ENCODE data around the gene CPNE4.

The CPNE4 gene

GRCh38 chr3:131796558-131797198, 238.1 kb downstream of the CPNE4 start:
- no peak for DNase-seq (ENCODE audit: low spot score)

DNA sequence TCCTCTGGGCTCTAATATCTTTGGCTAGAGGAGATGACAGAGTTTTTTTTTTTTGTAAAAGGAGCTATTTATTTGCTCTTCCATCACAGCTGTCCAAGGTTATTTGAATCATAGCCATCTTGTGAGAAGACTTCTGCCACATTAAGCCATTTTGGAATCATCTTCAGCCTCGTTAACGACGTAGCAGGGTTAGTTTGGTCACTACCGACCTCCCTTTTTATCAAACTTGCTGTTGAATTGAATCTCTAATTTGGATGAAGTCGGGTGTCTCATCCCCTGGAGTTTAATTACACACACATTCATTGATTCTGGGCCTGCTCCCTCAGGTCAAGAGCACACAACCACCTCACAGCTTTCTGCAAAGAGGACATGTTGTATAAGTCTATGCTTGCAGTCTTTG, 238.7 kb downstream of the CPNE4 start:
- DNase-seq (ENCODE audit: low spot score), result no peak

DNA sequence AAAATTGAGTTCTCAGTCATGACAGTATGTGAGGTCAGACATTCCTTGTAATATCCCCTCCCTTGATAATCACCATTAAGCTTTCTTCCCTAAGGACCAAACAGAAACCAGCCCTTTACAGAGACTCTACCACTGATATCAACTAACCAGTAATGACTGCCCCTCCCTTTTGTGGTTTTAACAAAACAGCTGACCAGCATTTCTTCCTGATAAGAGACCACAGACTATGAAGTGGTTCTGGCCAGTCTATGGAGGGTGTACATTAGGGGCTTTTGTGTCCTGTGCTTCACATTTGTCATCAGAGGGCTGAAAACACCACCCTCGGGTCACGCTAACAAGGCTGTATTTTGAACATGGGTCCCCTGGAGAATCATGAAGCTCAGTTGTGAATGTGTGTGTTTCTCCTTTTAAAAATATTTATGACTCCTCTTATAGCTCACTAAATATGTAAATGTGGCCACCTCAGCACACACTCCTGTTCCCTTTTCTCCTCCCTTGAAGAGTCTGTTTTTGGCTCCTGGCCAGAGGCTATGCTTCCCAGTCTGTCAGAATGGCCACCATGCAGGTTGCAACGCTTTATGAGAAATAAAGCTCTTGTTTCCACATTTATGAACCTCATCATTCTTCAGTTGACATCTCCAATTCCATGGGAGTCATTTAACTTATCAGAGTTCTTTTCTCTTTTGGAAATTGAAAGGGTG, 239.3 kb downstream of the CPNE4 start:
- DNase-seq (ENCODE audit: low spot score), result peak; percentile 55

- DNase-seq (ENCODE audit: low spot score), result peak; percentile 67
These were observed 239.9 kb downstream of the CPNE4 start for GRCh38 chr3:131794766-131795388.

DNA sequence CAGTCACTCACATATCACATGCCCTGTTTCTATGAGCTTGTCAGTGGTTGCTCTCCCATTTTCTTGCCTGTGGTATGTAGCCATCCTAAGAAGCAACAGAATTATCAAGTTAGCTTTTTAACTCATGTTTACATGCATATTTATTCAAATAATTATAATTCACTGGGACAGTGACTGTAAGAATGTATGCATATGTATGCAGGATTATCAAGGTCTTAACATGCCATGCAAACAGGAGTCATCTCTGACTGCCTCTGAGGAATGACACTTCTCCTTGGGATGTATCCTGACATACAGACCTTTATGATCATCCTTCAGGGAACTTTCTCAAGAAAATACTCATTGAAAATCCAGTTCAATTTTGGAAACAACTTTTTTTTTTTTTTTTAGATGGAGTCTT, 240.9 kb downstream of the CPNE4 start:
- DNase-seq (ENCODE audit: low spot score), result no peak

GRCh38 chr3:131789188-131789587, 245.6 kb downstream of the CPNE4 start:
- DNase-seq (ENCODE audit: low spot score), result no peak

- no peak for DNase-seq (ENCODE audit: low spot score)
These were observed 248.4 kb downstream of the CPNE4 start for GRCh38 chr3:131786386-131786785.

GRCh38 chr3:131782751-131783150, 252.1 kb downstream of the CPNE4 start:
- DNase-seq (ENCODE audit: low spot score), result no peak

DNA sequence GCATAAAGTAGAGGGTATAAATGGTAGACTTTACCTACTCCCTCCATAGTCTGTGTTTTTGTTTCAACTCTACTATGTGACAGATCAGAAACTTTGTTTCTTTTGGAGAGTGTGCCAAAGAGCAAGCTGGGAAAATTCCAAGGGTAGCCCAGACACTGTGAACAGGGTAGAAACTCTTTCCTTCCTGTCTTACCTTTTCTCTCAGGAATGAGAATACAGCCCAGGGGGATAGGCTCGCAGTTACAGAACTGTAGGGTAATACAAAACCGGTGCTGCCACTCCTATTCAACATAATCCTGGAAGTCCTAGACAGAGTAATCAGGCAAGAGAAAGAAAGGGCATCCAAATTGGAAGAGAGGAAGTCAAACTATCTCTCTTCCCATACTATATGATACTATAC, 256.3 kb downstream of the CPNE4 start:
- DNase-seq (ENCODE audit: low spot score), result no peak

DNA sequence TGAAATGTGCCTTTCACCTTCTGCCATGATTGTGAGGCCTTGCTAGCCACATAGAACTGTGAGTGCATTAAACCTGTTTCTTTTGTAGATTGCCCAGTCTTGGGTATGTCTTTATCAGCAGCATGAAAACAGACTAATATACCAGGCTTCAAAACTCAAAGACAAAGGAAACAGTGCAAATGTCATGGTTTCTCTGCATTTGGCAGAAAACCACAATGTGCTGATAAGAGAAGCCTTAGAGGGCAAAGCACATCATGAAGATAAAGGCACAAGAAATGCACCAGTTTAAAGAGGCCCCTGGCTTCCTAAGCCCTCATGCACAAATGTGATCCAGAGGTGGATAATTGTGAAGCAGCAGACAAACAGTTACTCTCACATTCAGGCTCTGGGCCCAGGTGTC, 259.2 kb downstream of the CPNE4 start:
- no peak for DNase-seq (ENCODE audit: low spot score)

DNA sequence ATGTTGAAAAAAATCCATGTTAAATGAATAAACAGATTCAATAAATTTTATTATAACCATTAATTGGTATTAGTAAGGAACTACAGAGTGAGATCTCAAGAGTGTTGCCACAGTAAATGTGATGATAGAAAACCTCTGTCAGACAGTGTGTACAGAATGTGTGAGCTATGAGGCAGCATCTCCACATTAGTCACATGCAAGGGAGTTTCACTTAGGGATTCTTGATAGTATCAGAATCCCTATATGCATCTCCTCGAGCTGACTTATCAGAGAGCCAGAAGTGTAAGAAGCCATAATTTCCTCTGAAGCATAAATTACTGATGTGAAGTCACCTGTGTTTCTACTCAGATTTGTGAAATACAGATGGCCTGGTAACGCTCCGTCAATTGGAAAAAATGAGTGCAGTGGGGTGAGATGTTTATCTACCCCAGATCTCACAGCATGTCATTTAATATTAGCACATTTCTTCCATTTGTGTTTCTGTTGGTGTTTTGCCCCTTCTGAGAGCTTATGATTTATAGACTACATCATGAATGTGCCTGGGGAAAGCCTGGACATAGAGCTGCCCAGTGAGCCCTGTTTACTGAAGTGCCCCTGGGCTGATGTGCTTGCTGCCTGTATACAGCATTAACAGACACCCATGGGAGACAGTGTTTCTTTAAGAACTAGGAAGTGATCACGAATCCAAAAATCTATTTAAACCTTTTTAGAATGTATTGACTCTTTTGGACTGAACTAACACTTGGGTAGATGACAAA, 262.4 kb downstream of the CPNE4 start:
- DNase-seq (ENCODE audit: low spot score), result no peak

GRCh38 chr3:131762981-131763564, 271.7 kb downstream of the CPNE4 start:
- no peak for DNase-seq (ENCODE audit: low spot score)

DNA sequence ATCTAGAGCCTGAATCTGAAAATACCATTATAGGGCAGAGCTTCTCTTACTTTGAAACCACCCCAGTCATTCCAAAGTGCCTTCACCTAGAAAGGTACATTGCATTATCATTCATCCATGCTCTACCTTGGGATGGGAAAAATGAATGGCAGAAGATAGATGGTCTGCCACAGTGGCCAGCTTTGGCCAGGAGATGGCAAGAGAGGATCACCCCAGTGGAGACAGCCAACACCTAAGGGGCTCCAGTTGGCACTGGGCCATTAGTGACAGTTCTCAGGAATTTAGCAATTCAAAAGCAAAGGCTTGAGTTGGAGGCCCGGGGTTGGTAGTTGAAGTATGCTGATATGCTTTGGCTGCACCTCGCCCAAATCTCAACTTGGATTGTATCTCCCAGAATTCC, 278.4 kb downstream of the CPNE4 start:
- DNase-seq (ENCODE audit: low spot score), result no peak

- no peak for DNase-seq (ENCODE audit: low spot score)
These were observed 279.4 kb downstream of the CPNE4 start for GRCh38 chr3:131755380-131755779.

GRCh38 chr3:131750256-131750655, 284.6 kb downstream of the CPNE4 start:
- no peak for DNase-seq (ENCODE audit: low spot score)

DNA sequence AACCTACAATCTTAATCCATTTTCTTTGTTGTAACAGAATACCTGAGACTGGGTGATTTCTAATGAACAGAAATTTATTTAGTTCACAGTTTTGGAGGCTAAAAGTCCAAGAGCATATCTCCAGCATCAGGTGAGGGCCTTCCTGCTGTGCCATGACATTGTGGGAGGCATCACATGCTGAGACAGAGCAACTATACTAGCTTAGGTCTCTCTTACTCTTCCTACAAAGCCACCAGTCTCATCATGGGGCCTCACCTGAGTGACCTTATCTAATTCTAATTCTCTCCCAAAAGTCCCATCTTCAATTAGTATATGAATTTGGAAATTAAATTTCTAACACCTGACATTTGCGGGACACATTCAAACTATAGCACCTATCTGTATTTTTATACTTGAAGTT, 285.0 kb downstream of the CPNE4 start:
- no peak for DNase-seq (ENCODE audit: low spot score)

DNA sequence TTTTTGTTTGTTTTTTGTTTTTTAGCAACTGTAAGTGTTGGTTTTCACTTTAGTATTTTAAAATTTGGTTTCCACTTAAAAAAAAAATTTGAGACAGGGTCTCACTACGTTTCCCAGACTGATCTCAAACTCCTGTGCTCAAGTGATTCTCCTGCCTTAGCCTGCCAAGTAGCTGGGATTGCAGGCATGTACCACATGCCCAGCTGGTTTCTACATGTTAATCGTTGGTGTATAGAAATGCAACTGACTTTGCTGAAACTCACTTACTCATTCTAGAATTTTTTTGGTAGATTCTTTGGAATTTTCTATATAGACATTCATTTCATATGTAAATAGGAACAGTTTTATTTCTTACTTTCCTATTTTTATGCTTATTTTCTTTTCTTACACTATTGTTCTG, 287.3 kb downstream of the CPNE4 start:
- DNase-seq (ENCODE audit: low spot score), result no peak

DNA sequence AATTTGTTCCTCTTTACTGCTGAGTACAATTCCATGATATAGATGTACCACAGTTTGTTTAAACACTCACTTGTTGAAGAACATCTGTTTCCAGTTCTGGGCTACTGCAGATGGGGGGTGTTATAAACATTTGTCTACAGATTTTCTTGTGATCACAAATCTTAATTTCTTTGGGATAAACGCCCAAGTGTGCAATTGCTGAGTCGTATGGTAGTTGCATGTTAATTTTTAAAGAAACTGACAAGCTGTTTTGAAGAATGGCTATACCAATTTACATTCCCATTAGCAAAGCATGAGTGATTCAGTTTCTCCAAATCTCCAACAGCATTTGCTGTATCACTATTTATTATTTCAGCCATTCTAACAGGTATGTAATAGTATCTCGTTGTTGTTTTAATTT, 290.0 kb downstream of the CPNE4 start:
- DNase-seq (ENCODE audit: low spot score), result no peak

DNA sequence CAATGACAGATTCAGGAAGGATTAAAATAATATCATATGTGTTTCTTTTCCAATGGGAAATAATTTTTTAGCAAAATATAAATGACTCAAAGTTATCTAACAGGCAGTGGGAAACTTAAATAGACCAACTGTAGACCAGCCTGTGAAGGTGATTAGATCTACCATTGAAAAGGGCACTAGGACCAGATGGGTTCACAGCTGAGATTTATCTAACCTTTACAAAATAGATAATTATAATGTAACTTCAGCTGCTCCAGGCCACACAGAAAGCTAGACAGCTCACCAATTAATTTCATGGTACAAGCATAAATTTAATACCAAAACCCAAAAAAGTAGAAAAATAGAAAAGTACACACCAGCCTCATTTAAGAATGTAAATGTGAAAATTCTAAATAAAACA, 291.7 kb downstream of the CPNE4 start:
- no peak for DNase-seq (ENCODE audit: low spot score)

GRCh38 chr3:131739211-131739610, 295.6 kb downstream of the CPNE4 start:
- DNase-seq (ENCODE audit: low spot score), result no peak

DNA sequence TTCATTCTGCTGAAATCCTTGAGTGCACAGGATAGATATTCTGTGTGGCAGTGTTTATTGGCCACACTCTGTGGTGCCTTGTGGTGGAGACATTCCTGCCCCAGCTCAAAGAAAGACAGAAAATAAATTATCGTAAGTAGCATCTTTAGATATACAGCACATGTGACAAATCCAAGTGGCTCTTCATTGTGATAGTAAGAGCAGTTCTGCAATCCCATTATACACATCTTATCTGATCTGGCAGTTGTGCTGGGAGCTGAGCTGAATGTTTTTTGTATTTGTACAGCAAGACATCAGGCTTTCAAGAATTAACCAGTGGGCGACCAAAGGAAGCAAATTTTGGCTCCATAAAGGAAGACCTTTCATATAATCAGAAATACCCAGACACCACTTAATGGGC, 296.7 kb downstream of the CPNE4 start:
- DNase-seq (ENCODE audit: low spot score), result no peak

GRCh38 chr3:131735544-131735943, 299.3 kb downstream of the CPNE4 start:
- no peak for DNase-seq (ENCODE audit: low spot score)
